Spleen (tissue), 7 donors: ENCODE measurements around the gene APBB2.

Source experiments
- CTCF ChIP-seq, 11 experiments: fragments of 200-600 bp in 7 of 11; fragments of 450-650 bp in 4 of 11; sonication (generic) in 4 of 11; IDR thresholded peaks in 8 of 11; conservative IDR thresholded peaks in 3 of 11; 1 replicate in 7 of 11; 2 replicates in 4 of 11; pipeline versions ENCODE4 v1.4.0 to v1.8.0; 2016 to 2021; ENCODE audit warnings: antibody characterized with exemption in 11 of 11, inconsistent platforms in 4 of 11, mild to moderate bottlenecking in 1 of 11
- POLR2A ChIP-seq, 3 donors: fragments of 450-650 bp; IDR thresholded peaks; one replicate each; pipeline ENCODE4 v1.5.1; 2017; ENCODE audit warnings: antibody characterized with exemption in 3 of 3, mild to moderate bottlenecking in 1 of 3
- donor health status: DM: no; HTN: no; CAD: no; lungs with moderate emphysema.
- donor health status: DM: no; HTN: no; CAD: no.
- donor health status: DM: no; HTN: no; CAD: no.

- TF ChIP-seq CTCF (IDR thresholded peaks at IDR 0.05 in 8 of 11, conservative IDR thresholded peaks at IDR 0.05 in 3 of 11) = no peak
- no peak for TF ChIP-seq POLR2A (IDR thresholded peaks at IDR 0.05)
Observed at GRCh38 chr4:41044791-41045190, 169.6 kb downstream of the APBB2 start.
